NCI-H2107 treated with DMSO at 0.1 percent for 48 hours (cell line): ENCODE data around the gene COMMD1.
"Not testable (repeated sequence)": the region's sequence is repeated elsewhere in the genome, so short reads cannot be mapped to it uniquely, and the experiment has no call there.

Experiments used
- DNase-seq: peaks from one replicate; lab custom pipeline; 2025; ENCODE audit not compliant: unreplicated experiment; lab: John Stamatoyannopoulos, UW

The COMMD1 gene

DNA sequence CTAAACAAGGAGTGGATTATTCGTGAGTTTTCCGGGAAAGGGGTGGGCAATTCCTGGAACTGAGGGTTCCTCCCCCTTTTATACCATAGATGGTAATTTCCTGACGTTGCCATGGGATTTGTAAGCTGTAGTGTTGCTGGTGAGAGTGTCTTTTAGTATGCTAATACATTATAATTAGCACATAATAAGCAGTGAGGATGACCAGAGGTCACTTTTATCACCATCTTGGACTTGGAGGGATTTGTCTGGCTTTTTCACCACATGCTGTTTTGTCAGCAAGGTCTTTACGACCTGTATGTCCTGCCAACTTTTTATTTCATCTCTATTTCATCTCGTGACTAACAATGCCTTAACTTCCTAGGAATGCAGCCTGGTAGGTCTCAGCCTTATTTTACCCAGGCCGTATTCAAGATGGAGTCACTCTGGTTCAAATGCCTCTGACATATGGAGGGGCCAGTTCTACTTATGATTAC lies 165.7 kb downstream of the COMMD1 start:
- no peak for DNase-seq

GRCh38 chr2:62071760-62072680 lies 166.5 kb downstream of the COMMD1 start:
- no peak for DNase-seq

GRCh38 chr2:62074233-62074632 lies 168.8 kb downstream of the COMMD1 start:
- no peak for DNase-seq

GRCh38 chr2:62076980-62077638 lies 171.6 kb downstream of the COMMD1 start:
- DNase-seq, result no peak

DNA sequence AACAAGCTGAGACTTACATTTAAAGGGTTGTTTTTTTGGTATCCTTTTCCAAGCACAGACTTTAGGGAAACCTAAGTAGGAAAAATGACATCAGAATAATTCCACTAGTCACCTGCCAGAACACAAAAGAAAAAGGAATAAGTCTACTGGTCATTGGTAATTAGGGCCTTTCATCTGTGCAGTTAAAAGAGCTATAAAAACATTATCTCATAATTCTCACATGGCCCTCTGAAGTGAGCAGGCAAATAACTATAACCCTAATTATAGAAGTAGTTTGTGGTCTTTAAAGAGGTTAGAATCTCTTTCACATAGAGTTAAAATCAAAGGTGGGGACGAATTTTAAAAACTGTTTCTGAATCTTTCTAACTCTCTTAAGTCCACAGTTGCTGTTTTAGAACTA lies 179.3 kb downstream of the COMMD1 start:
- DNase-seq, result peak; percentile 31

- DNase-seq, result no peak
Observed at GRCh38 chr2:62089658-62090057, 184.2 kb downstream of the COMMD1 start.

- DNase-seq, result no peak
Observed at GRCh38 chr2:62091471-62091870, 186.0 kb downstream of the COMMD1 start.

GRCh38 chr2:62099050-62099449 lies 193.6 kb downstream of the COMMD1 start:
- no peak for DNase-seq

DNA sequence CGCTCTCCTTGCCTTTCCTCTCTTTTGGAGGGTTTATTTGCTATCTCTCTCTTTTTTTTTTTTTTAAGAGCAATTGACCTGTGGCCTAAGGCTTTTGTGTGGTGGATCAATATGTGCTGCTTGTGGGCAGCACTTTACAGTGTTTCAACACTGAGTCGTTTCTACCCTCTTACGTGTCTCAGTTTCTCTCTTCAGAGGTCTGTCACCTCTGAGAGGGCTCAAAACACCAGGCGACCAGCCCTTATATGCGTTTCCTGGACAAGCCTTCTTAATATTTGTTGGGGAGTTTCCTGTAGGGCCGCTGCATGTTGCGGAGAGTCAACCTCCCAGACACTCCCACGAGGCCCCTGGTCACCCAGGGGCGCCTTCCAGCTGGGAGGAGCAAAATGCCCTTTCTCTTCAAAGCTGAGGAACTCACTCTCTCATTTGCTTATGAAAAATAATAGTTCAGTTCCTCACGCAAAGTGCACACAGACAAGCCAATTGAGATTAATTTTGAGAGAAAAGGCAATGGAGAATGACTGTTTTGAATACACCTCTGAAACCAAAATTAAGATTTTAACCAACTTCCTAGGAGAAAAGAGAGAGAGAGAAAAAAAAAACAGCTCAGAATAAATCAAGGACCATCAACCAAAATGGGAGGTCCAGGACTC lies 194.2 kb downstream of the COMMD1 start:
- DNase-seq, result no peak

GRCh38 chr2:62101886-62102285 lies 196.4 kb downstream of the COMMD1 start:
- no peak for DNase-seq

GRCh38 chr2:62102402-62102920 lies 197.0 kb downstream of the COMMD1 start:
- DNase-seq, result no peak

GRCh38 chr2:62109554-62109953 lies 204.1 kb downstream of the COMMD1 start:
- DNase-seq, result no peak

- DNase-seq, result no peak
Observed at GRCh38 chr2:62110415-62111025, 205.0 kb downstream of the COMMD1 start.

- DNase-seq, result no peak
Observed at GRCh38 chr2:62112179-62112578, 206.7 kb downstream of the COMMD1 start.

- DNase-seq, result no peak
Observed at GRCh38 chr2:62114564-62114963, 209.1 kb downstream of the COMMD1 start.

DNA sequence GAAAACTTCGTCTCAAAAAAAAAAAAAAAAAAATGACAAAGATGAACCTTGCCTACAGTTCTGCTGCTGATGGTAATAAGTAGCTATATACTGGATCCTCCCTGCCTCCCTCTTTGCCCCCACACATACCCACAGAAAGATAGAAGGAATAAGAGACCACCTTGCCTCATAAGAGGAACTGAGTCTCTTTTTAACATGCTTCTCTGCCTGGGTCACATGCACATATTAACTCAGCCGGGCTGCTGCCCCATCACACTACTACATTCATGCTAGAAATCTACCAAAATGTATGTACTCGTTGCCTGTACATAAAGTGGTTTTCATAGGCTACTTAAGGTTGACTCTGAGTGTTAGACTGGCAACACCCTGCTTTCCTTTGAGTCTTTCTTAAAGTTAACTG lies 211.5 kb downstream of the COMMD1 start:
- no peak for DNase-seq

GRCh38 chr2:62118160-62118559 lies 212.7 kb downstream of the COMMD1 start:
- no peak for DNase-seq

DNA sequence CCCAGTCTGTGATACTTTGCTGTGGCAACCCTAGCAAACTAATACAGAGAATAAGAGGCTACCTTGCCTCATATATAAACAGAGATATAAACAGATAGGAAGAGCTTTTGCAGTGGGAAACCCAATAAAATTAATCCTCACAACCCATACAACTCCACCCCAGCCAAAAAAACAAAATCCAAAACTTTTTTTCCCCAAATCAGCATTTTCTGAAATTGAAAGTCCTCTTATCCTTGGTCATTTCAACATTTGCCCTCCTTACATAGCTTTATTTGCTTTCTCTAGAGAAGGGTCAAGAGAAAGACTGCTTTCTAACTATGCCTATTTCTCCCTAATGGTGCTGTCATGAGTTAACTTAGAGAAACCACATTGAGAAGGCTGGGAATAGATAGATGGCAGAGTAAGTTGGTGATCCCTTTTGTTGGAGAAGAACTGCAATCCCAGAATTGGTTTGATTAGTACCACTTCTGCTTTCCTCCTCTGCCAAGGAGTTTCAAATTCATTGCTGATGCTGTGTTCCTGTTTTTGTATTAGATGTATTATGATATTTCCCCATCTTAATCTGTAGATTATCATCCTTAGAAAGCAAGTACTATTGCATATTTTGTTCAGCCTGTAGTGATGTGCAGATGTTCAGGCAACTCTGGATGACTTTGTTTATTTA lies 214.0 kb downstream of the COMMD1 start:
- DNase-seq, result no peak

DNA sequence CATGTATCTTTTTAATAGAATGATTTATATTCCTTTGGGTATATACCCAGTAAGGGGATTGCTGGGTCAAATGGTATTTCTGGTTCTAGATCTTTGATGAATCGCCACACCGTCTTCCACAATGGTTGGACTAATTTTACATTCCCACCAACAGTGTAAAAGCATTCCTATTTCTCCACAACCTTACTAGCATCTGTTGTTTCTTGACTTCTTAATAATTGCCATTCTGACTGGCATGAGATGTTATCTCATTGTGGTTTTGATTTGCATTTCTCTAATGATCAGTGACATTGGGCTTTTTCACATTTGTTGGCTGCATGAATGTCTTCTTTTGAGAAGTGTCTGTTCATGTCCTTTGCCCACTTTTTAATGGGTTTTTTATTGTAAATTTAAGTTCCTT lies 220.8 kb downstream of the COMMD1 start:
- not testable (repeated sequence) for DNase-seq

GRCh38 chr2:62133320-62133823 lies 227.9 kb downstream of the COMMD1 start:
- DNase-seq, result no peak
